PFSK-1 (cell line): ENCODE data around the gene VARS1.

Experiments used
- FOXP2 ChIP-seq: optimal IDR thresholded peaks from 2 replicates; pipeline ENCODE3; 2011; ENCODE audit warnings: borderline replicate concordance, control low read depth, inconsistent platforms; ENCODE audit not compliant: insufficient read depth; ENCODE audit errors: extremely low read length, extremely low read depth
- POLR2AphosphoS5 ChIP-seq: IDR thresholded peaks from 2 replicates; pipeline ENCODE4 v1.6.1; 2012; ENCODE audit warnings: low read depth, mild to moderate bottlenecking, control low read depth, low read length, moderate library complexity
- REST ChIP-seq, 2 experiments: IDR thresholded peaks; 2 replicates each; pipeline versions ENCODE4 v1.6.1 to v1.8.0; 2011 to 2012; ENCODE audit warnings: low read depth in 2 of 2, low read length in 2 of 2, control low read depth in 1 of 2, inconsistent platforms in 1 of 2, mild to moderate bottlenecking in 1 of 2, moderate library complexity in 1 of 2; ENCODE audit not compliant: insufficient read depth in 1 of 2
- SIN3A ChIP-seq: IDR thresholded peaks from 2 replicates; pipeline ENCODE4 v1.6.1; 2012; ENCODE audit warnings: mild to moderate bottlenecking, low read length, moderate library complexity, borderline replicate concordance; ENCODE audit not compliant: insufficient read depth
- TAF1 ChIP-seq: IDR thresholded peaks from 2 replicates; pipeline ENCODE4 v1.6.1; 2012; ENCODE audit warnings: low read length, control low read depth, borderline replicate concordance; ENCODE audit not compliant: insufficient read depth

The VARS1 gene

DNA sequence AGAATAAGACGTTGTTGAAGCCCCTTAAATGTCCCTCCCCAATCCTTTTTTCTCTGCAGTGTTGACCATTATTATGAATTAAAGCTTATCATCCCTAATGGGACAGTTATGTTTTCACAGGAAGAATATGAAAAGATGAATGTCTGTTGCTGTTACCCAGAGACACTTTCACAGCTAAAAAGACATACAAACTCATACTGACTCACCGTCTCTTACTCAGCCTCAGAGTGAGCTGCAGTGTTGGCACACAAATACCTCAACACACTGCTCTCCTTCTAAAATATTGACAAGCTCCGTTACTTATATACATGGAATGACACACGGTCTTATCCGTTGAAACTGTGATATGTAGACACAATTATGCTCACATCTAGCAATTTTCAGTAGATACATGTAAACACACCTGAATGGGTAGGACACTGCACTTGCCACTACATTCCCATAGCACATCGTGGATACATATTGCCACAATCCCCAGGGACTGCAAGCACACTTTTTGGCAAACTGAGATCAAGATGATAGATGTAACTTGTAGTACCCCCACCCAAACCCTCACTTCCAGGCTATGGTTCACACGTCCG is 42.7 kb downstream of the VARS1 start:
- TF ChIP-seq FOXP2 (no peak), SIN3A (no peak), REST (IDR thresholded peaks at IDR 0.05; ENCODE audit: insufficient read depth in 1 of 2, low read depth in 2 of 2, low read length in 2 of 2) (no peak), POLR2AphosphoS5 (no peak; the same call in 1 of the 2 replicates), TAF1 (no peak)

GRCh38 chr6:31750411-31751022 is 45.0 kb downstream of the VARS1 start:
- 0 out of 2 replicates have a peak, but pooled peaks have one; percentile 4 for TF ChIP-seq POLR2AphosphoS5
- TF ChIP-seq SIN3A = no peak

DNA sequence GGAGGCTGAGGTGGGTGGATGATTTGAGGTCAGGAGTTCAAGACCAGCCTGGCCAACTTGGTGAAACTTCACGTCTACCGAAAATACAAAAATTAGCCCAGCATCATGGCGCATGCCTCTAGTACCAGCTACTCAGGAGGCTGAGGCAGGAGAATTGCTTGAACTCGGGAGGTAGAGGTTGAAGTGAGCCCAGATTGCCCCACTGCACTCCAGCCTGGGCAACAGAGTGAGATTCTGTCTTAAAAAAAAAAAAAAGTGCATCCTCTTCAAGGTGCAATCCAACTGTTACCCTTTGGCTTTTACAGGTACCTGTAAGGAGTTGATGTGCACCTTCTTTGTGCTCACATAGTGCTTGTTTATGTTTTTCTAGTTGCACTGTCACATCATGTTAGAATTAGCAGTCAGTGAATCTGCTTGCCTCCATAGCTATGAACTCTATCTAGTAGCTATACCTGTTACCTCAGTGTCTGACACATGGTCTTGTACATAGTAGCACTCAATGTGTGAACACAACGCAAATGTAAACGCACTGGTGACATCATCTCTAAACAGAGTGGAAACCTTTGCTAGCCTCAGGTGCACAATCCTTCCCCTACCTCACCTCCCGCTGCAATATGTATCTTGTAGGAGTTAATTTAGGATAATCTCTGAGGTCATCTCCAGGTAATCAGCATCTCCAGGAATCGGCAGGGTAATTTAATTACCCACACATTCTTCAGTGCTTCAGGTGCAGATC is 46.1 kb downstream of the VARS1 start:
- no peak for TF ChIP-seq FOXP2
- TF ChIP-seq SIN3A = no peak
- TF ChIP-seq POLR2AphosphoS5 = 0 out of 2 replicates have a peak, but pooled peaks have one; percentile 7
- TF ChIP-seq REST (IDR thresholded peaks at IDR 0.05; ENCODE audit: insufficient read depth in 1 of 2, low read depth in 2 of 2, low read length in 2 of 2) = no peak
- no peak for TF ChIP-seq TAF1
